ENCODE measurements around the gene MTIF2.

DNA sequence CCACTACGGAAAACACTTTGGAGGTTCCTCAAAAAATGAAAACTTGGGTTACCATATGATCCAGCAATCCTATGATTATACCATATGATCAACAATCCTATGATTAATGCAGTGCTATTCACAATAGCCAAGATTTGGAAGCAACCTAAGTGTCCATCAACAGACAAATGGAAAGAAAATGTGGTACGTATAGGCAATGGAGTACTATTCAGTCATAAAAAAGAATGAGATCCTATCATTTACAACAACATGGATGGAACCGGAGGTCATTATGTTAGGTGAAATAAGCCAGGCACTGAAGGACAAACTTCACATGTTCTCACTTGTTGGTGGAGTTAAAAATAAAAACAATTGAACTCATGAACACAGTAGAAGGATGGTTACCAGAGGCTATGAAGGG lies 64.5 kb downstream of the MTIF2 start:
- TF ChIP-seq CTCF (IDR thresholded peaks at IDR 0.05; ENCODE audit: low read depth, low read length, poor library complexity, severe bottlenecking) (no peak), EZH2phosphoT487 (IDR thresholded peaks at IDR 0.05; ENCODE audit: borderline replicate concordance, low read length) (no peak)
